Pericardium fibroblast (primary cell): Measurements from ENCODE around the gene TCEAL3. TPM values are rescaled to one million over a fixed set of nuclear protein-coding genes. Genes with fewer than 3 reads are reported as not detected.

Experiments used
- total RNA-seq: library from RNA; depleted of rRNA; stranded (reverse); fragments of >200 nt; gene quantifications from 2 replicates; pipeline ENCODE4 v1.2.3, GENCODE V29; 2015

Gene TCEAL3, protein sequence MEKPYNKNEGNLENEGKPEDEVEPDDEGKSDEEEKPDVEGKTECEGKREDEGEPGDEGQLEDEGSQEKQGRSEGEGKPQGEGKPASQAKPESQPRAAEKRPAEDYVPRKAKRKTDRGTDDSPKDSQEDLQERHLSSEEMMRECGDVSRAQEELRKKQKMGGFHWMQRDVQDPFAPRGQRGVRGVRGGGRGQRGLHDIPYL
- total RNA-seq: 38.0 and 98.5 TPM in 2 replicates

DNA sequence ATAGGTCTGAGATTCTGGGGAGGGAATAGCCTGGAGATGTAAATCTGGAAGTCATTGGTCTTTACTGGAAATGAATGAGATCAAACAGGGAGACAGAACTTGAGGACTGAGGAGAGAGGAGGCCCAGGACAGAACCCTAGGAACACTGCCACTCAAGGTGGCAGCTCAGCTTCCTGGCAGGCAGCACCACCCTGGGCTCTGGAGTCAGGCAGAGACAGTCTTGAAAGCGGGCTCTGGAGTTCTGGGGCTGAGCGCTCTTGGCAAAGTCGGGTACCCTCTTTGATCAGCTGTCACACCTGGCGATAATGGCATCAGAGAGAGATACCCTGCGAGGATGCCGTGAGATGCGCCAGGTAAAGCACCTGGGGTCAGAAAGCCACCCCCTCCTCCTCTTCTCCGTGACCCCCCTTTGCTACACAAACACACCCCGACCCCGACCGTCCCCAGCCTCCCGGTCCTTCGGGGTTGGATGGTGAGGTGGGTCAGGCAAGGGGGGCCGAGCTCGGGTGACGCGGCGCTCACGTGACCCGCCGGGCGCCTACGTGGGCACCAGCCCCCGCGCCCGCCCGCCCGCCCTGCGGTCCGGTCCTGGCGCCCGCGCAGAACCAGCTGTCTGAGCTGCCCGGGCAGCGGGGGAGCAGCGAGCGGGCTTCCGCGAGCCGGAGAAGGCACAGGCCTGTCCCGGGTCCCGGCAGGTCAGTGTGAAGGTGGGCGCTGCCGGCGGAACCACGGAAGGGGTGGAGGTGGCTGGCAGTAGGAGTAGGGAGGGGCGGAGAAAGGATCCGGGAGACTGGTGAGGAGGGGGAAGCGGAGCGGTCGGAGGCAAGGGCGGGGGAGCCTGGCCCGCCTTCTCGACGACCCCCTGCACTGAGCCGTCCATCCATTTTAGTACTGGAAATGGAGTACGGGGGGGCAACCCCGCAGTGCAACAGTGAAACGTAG is at the start of gene TCEAL3:
Gene TCEAL3 (plus strand): TSS at position 600 of the 942 bp plus-strand sequence. CDS start 1,102 bp downstream, outside the sequence.

DNA sequence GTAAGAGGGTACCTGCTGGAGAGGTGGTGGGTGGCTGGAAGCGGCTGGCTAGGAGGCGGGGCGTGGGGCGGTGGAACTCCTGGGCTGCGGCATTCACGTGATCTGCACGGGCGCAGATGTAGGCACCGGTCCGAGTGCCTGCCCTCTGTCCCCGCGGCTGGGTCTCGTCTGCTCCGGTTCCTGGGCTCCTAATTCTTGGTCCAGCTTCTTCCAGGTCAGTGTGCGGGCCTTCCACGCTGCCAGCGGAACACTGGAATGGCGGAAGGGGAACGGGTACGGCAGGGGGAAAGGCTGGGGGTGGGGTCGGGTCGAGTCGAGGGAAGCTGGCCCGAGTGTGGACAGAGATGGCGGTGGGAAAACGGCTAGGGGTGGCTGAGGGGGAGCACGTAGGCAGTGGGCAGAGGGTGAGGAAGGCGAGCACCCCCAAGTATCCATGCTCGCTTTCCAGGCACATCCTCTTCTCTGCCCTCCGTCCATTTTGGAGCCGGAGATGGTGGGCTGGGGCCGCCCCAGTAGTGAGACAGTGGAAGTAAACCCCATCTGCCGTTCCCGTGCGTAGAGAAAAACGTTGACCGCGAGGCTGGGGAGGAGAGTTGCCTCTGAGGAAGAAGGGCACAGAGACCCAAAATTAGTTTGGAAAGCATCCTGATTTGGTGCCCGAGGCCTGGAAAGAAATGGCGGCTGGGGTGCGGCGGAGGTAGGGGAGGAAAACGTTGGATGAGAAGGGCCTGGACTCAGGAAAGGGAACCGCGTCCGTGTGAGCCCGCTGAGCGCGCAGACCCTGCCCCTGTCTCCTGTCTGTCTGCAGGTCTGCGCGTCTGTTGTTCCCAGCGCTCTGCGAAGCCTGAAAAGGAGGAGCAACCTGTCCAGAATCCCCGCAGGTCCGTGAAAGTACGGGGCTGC is 22.1 kb upstream of the TCEAL3 start, which contains the start of gene TCEAL4:
Gene TCEAL4 (plus strand): TSS at position 105 of the 903 bp plus-strand sequence. CDS start 1,161 bp downstream, outside the sequence.

DNA sequence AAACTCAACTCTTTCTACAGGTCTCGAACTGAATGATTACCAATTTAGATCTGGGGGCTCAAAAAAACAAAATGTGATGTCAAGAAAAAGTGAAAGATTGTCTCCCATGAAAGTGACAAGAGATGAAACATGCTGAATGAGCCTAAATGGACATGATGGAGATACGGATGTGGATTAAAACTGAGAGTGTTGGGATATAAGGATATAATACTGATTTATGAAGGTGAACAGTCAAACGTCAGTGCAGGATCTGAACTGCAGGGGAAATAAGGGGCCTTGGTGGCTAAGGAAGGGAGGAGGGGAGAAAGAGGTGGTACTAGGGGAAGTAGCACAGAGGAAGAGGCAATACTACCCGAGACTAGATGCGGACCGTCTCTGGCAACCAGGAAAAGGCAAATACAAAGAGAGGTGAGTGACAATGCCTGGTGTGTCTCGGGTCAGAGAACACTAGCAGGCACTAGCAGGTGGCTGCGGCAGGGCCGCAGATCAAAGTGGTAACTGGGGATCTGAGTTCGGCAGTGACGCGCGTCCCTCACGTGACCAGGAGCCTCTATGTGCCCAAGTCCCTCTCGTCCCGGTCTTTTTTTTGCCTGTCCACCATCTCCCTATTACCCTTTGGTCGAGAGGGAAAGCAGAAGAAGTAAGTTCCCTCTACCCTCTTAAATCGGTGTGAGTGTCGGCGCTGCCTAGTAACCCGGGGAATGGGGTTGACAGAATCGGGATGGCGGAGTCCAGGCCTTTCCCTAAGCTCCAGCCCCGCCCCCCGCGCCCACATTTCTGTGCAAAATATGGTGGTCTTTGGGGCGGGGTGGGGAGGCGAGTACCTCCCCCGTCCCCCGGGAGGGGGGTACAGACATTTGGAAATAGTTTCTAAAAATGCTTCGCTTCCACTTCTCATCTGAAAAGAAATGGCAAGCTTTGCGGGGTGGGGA is 20.9 kb downstream of the TCEAL3 start, which contains the start of gene TCEAL1:
Gene TCEAL1 (plus strand): TSS at position 590 of the 932 bp plus-strand sequence. CDS start 942 bp downstream, outside the sequence.

Other genes with a start within 250 kb of the TCEAL3 start
- 267 and 290 TPM in 2 replicates for gene BEX3, start 231.4 kb upstream of the TCEAL3 start, total RNA-seq
- 0.17 and 0.58 TPM in 2 replicates for gene RAB40A, start 88.5 kb upstream of the TCEAL3 start, total RNA-seq
- 119 and 253 TPM in 2 replicates for gene TCEAL4, start 22.4 kb upstream of the TCEAL3 start, total RNA-seq
- 42.2 and 76.0 TPM in 2 replicates for gene TCEAL1, start 21.0 kb downstream of the TCEAL3 start, total RNA-seq
- 390 and 792 TPM in 2 replicates for gene MORF4L2, start 78.7 kb downstream of the TCEAL3 start, total RNA-seq
- not detected in 2 replicates for gene TMEM31, start 102.9 kb downstream of the TCEAL3 start, total RNA-seq
- 2.5 and 5.8 TPM in 2 replicates for gene PLP1, start 168.9 kb downstream of the TCEAL3 start, total RNA-seq
- 0.23 and 1.1 TPM in 2 replicates for gene RAB9B, start 224.3 kb downstream of the TCEAL3 start, total RNA-seq